Measurements from ENCODE around the gene IL7R.
A peak's percentile ranks its signal among the peaks of the same experiment; 100 is the strongest.
"Not testable (repeated sequence)": the region's sequence is repeated elsewhere in the genome, so short reads cannot be mapped to it uniquely, and the experiment has no call there.

The IL7R gene

DNA sequence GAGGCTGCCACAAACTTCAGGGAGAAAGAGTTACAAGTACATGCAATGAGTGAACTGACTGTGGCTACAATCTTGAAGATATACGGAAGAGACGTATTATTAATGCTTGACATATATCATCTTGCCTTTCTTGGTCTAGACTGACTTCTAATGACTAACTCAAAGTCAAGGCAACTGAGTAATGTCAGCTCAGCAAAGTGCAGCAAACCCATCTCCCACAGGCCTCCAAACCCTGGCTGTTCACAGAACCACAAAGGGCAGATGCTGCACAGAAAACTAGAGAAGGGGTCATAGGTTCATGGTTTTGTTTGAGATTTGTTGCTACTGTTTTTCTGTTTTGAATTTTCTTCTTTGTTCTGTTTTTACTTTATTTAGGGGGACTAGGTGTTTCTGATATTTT is 21.0 kb downstream of the IL7R start:
- no peak for DNase-seq

DNA sequence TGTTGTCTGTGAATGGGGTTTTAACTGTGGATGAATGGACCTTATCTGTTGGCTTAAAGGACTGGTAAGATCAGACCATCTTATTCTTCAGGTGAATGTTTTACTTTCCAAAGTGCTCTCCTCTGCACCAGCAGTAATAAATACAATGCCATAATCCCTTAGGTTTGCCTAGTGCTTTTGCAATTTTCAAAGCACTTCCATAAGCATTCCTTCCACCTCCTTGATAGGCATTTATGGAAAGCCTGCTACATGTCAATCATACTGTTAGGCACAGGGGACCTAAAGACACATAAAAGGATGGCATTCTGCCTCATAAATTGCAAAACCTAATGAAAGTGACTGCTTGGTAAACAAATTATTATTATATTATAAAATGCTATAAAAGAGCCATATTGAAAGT is 21.4 kb downstream of the IL7R start:
- no peak for DNase-seq

DNA sequence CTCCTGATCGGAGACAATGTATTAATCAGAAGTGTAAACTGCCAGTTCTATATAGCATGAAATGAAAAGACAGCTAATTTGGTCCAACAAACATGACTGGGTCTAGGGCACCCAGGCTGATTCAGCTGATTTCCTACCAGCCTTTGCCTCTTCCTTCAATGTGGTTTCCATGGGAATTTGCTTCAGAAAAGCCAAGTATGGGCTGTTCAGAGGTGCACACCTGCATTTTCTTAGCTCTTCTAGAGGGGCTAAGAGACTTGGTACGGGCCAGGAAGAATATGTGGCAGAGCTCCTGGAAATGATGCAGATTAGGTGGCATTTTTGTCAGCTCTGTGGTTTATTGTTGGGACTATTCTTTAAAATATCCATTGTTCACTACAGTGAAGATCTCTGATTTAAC is 22.4 kb downstream of the IL7R start:
- no peak for DNase-seq

DNA sequence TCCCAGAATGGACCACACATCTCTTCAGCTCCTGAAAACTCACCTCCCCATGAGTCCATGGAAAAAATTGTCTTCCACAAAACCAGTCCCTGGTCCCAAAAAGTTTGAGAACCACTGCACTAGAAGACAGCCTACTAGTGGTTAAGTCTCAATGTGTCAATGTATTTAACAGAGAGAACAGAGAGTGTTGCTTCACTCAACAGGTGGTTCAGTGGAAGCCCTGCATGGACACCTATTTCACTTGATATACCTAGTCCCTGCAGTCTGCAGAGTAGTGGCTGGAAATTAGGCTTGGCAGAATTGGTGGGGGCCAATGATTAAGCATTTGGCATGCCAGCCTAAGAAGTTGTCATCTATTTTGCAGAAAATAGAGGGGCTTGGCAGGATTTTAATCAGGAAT is 23.0 kb downstream of the IL7R start:
- no peak for DNase-seq

DNA sequence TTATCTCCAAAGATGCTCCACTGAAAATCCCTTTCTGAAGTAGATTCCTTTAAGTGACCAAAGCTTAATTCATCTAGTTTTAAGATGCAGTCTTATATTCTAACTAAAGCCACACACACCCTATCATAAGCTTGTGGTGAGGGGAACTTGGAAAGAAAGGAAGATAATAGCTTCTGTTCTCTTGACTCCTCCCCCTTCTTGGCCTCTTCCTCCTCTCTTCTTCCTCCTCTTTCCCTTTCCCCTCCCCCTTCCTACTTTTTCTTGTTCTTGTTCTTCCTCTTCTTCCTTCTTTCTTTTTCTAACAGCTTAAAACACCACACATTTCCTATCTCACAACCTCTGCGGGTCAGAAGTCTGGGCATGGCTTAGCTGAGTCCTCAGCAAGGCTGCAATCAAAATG is 23.5 kb downstream of the IL7R start:
- DNase-seq = no peak

DNA sequence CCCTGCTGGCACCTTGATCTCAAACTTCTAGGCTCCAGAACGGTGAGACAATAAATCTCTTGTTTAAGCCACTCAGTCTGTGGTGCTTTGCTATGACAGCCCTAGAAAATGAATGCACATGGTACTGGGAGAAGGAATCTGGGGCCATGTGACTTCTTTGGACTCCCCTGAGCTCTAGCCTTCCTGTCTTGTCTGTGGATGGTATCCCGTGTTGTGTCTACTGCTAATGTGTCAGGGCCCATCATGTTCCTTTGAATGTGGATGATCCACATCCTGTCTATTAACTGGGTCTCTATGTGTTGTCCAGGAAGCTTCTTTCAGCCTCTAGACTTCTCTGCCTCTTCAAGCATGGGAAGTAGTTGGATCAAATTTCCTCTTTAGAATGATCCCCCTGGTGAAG is 25.1 kb downstream of the IL7R start:
- DNase-seq = no peak

DNA sequence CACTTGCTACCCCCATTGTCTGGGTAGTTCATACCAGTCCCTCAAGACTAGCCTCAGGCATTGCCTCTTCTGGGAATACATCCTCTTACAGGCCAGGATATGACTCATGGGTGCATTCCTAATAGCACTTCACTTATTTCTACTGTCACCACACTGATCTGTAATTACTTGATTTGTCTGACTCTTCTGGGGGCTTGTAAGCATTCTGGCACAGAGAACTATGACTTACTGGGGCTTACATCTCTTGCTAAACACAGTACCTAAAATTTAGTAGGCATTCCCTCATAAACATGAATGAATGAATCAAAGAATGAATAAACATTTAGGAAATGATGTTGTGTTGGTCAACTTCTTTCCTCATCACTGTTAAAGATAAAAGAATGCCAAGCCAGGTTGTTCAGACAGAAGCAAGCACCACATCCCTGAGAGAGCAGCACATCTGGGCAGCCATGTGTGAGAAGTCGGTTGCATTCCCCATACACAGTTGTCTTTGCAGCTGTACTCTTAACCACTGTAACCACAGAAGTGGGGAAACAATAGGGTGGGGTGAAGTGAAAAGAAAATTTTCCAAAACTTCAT is 27.6 kb downstream of the IL7R start:
- DNase-seq = no peak

DNA sequence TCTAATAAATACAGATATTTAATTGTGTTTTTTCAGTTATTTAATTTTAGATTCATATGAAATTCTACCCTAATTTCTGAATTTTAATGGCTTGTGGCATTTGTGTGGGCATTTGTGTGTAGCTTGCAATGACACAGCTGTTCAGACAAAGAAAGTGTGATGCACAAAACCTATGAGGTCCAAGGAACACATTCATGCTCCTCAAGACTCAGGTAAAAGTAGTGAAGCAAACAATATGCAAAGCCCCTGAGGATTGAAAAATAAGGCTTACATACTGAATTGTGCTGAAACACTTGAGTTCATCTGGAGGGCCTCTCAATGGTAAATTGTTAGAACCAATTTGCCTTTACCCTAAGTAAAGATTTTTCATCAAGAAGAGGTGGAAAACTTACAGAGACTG is 28.1 kb downstream of the IL7R start:
- no peak for DNase-seq

DNA sequence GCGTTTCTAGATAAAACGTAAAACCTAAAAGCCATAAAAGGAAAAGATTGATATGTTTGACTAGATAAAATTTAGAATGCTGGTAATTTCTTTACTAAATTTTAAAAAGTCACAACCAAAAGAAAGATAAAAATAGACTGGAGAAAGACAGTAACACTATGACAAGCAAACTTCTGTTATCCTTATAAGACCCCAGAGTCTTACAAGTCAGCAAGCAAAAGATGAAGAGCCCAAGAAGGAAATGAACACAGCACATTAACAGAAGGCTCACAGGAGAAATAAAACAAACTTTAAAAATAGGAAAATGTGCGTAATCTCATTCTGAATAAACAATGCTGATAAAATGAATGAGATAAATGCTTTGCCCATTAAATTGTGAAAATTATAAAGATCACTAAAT is 29.7 kb downstream of the IL7R start:
- DNase-seq = no peak

DNA sequence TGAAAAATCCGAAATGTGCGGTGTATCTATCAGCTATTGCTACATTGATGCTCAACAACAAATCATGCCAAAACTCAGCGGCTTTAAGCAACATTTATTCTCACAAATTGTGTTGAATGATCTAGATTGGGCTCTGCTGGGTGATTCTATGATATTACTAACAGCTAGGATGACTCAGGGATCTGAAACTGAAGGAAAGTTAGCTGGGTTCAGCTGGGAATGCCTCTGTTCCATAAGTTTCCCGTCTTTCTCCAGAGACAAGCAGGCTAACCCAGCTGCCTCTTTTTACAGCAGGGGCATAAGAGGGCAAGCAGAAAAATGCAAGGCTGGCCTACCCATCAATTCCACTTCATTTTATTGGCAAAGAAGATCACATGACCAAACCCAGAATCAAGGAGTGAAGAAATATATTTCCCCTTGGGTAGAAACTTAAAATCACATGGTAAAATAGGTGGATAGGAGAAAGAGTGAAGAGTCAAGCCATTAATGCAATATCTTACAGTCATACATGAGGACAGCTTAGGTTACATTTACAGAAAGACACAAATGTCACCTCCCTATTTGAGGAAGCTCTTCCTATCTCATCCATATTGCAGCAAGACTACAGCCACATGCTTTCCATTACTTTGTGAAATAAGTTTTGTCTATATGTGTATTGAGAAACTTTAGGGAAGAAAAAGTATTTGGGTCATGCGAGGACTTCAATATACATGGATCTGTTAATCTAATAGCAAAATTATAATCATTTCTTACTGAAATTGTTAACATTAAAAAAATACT is 30.8 kb downstream of the IL7R start:
- DNase-seq = no peak

DNA sequence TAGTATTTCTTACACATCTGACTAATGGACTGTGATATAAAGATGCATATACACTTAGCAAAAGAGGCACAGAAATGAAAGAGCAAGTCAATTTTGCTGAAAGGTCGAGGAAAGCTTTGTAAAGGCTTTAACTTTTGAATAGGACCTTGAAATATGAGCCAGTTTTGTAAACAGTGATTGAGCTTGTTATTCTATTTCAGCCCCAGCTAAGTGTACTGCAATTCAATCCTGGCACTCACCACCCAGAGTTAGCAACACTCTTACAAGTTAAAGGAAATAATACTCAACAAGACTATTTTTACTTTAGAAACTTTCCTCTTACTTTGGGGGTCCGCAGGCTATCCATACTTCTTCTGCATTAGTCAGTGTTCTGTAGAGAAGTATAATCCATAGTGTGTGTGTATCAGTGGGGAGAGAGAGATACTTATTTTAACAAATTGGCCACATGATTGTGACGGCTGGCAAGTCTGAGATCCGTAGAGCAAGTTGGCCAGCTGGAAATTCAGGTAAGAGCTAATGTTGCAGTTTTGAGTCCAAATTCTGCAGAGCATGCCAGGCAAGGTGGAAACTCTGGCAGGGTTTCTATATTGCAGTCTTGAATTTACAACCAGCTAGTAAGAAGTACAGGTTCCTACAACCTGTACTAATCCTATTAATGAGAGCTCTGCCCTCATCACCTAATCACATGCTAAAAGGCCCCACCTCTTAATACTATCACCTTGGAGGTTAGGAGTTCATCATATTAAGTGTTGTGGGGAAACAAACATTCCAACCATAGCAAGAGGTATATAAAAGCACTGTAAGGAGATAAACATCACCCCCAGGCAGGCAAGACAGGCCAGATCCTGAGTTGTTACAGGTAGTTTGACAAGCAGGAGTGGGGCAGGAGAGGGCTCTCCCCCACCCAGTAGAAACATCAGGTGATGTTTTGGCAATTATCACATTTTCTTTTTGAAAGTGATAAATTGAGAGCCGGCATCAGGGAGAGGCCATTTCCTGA is 33.6 kb downstream of the IL7R start:
- DNase-seq = no peak

DNA sequence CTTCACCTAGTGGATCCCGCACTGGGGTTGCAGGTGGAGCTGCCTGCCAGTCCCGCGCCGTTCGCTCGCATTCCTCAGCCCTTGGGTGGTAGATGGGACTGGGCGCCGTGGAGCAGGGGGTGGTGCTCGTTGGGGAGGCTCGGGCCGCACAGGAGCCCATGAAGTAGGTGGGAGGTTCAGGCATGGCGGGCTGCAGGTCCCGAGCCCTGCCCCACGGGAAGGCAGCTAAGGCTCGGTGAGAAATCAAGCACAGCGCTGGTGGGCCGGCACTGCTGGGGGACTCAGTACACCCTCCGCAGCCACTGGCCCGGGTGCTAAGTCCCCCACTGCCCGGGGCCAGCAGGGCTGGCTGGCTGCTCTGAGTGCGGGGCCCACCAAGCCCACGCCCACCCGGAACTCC is 36.1 kb downstream of the IL7R start:
- not testable (repeated sequence) for DNase-seq

DNA sequence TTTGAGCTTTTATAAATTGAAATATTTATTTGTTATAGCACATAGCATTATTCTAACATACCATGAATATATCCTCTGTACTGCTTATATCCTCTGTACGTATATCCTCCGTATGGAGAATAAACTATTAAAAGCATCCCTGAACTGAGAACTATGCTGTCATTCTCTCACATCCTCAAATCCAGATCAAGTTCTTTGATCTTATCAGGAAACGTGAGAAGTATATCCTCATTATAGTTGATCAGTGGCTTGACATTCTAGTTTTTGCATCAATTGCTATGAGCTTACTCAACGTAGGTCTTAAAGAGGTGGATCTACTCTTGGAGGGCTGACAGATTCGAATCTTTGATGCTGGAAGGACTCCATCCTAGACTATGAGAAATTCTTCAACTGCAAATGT is 37.4 kb downstream of the IL7R start:
- no peak for DNase-seq

DNA sequence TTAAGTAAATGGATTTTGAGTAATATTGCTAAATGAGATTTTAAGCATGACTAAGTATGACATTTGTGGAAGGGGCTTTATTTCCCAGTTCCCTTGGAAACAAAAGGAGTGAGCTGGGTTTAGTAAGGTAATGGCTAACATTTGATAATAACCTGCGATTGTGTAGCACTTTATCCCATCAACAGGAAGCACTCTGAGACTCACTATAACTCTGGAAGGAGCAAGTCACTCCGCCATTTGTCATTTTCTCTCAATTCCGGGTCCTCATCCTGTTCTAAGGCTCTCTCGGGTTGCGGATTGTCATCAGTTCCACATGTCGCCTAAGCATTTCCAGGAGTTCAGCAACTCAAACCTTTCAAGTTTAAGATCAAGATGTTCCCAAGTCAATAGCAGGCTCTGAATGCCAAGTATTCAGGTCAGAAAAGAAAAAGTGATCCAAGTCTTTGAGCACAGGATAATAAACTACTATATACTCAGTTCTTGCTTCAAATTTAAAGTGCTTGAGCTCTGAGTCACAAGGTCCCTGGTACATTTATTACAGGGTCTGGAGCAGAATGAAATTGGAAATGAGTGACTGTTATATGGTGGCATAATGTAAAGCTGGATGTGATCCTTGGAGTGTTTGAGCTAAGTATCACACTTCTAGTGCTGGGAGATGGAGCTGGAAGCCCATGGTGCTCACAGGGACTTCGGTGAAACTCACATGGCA is 42.4 kb downstream of the IL7R start:
- no peak for DNase-seq

DNA sequence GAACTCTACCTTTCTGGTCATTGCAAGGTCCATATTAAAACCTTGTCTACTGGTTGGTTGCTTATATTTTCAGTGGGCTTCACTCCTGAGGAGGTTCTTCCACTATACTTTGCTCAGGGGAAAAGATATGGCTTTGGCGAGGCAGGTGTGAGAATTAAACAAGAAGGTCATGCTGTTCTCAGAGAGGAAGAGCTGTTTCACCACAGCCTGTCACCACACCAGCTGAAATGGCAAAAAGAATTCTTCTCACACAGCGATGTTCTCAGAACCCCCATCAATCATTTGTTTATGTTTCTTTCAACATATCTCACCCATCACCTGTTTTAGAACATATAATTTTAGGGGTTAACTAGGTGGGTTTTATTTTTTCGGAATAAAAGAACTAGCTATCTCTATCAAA is 43.1 kb downstream of the IL7R start:
- no peak for DNase-seq

DNA sequence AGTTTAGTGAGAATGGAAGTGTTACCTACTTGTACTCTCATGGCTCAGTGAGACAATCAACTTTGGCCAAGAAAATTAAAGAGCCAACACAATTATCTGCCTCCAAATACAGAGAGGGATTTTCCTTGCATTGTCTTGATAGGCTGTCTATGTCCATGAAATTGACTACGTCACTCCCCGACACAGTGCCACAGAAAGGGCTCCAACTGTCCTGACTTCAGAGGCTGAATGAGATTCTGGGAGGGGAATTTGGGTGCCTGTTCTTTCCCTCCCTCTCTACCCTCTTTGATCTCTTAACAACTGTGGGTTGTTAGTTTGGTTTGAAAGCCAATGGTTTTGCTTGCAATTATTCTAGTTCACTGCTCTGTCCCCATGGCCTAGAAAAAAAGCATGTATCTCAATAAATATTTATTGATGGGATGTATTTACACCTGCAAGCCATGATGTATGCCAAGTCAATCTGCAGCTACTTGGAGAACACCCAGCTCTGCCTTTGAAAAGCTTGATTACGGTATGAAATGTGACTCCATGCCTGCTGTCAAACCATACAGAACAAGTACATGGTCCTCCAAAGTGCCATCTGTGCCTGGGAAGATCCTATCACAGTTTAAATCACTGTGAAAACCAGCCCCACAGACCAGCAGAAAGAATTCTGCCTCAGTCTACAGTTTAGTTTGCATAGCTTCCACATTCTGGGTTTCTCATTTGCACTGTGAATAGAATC is 44.4 kb downstream of the IL7R start:
- DNase-seq = no peak

DNA sequence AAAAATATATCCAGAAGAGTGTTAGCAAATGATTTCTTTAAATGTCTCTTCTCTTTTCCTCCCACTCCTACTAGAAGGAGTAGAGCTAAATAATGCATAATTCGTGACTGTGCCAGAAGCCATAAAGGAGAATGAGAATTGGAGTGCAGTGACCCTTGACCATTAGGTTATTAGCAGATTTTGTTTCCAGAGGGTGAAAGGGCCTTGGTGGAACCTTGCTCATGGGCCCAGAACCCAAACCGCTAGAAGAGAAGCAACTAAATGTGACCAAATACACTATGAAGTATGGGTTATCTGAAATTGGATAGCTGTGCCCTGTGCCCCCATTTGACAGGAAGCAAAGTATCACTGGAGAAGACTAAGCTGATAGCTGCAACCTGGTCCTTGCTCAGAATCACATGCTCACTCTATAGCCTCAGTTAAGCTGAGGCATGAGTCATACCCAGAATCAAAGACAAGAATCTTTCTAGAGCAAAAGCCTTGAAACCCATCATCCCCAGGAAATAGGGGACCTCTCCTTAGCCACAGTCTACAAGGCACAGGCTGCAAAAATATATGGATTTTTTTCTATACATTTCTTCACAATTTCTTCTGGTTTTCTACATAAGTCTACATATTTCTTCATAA is 45.5 kb downstream of the IL7R start:
- DNase-seq = no peak

DNA sequence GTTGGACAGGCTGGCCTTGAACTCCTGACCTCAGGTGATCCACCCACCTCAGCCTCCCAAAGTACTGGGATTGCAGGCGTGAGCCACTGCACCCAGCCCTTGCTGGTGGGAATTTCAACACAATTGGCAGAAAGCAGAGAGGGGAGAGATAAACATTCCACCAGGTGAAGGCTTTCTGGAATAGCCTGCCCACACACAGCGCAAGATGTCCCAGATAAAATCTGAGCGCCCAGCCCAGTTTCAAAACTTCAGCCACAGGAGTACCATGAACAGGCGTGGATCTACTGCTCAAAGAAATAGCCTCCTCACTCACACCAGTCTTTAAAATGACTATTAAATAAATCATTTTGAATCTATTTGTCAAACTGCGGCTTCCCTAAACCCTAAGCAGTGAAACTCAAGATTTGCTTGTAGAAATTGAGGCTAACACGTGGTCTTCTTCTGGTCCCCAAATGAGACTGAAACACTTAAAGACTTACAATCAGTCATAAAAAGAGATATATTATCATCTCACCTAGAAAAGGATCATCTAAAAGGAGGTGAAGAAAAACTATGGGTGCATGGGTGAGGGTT is 47.0 kb downstream of the IL7R start:
- no peak for DNase-seq

DNA sequence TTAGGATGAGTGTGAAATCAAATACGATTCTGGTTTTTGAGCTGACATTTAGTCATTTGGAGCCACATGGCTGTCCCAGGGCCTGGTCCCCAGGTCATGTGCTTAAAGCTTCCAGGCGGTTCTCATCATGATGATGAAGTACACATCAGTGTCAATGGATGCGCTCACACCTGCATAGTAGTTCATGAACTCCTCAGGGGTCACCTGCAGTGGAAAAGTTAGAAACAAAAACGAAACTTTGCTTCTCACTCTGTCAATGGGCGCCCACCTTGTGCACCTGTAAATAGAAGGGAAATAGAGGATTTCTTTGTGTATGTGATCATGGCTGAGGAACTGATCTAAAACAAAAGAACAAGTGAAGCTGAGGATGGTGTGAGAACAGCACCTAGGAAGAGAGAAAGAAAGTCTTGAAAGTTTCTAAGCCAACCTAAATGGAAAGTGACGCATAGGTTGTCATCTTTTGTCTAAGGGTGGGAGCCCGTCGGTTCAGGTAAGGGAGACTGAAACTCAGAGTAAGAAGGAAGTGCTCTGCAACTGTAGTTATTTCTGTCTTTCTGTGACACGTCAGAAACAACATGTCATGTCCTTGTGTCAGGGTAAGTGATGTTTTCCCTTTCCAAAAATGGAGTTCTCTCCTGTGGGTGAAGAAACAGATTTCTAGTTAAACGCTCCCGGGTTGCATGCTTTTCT is 47.9 kb downstream of the IL7R start:
- DNase-seq = peak; percentile 25

DNA sequence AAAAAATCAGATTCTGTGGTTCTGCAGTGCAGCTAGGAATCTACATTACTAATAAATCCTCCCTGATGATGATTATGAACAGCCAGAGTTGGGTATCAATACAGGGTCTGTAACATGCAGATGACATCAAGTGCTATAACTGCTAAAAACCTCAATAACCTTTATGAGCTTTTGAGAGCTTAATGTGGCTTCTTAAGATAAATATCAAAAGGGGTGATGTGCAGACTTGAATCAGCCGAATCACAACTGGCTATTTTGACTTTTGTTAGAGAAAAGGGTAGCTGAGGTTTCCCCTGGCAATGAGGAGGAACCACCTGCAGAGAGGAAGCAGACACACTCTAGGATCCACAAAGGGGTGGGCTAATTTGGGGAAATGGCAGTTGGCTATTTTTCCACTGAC is 51.5 kb downstream of the IL7R start:
- no peak for DNase-seq

DNA sequence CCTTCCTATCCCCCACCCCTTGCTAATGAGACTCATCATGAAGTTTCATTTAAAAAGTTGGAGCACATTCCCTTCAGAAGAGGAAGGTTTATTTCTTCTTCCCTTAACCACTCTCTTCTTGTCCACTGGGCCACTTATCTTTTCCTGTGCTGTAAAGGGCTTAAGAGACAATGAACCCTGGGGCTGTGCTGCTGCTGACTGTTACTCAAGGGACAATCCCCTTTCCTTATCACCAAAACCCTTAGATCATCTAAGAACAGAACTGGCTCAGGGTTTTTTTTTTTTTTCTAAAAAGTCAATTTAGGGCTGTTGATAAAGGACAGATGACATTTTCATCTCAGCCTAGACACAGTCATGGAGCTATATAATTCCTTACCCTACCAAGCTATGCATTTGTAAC is 52.1 kb downstream of the IL7R start:
- no peak for DNase-seq
